ENCODE measurements around the gene TCF3. TPM values are rescaled to one million over a fixed set of nuclear protein-coding genes. Genes with fewer than 3 reads are reported as not detected.

TCF3 gene
- total RNA-seq, 2 experiments from 2014 or later: 124 to 126 TPM

- no peak for TF ChIP-seq CTCF (IDR thresholded peaks at IDR 0.05)
- H3K9me3 Mint-ChIP-seq: no peaks in the 10 kb centered on the region
- peaks cover 22% of the 10 kb centered on the region for H3K36me3 Mint-ChIP-seq (ENCODE audit: low read depth)
- DNase-seq (peak; percentile 87), ATAC-seq (peak; percentile 19)
- intact Hi-C loops (cut with micrococcal nuclease): loop anchor here (5.0 kb wide), 1 partner anchor 44 kb away; the partner anchor contains the start of gene UQCR11
- H3K4me3 Mint-ChIP-seq: peak overlapping the region; percentile 83
- POLR2A ChIA-PET: interaction anchor here (0.7 to 4.0 kb wide), 14 partner anchors 10 to 137 kb away, joined by 3 to 25 read pairs (median 3); partner anchors contain the start of genes MBD3 and UQCR11
- peak overlapping the region; percentile 93 for H3K27ac Mint-ChIP-seq
- CTCF ChIA-PET: interaction anchor here (0.8 to 1.7 kb wide), 6 partner anchors 9 to 214 kb away, joined by 3 to 5 read pairs (median 3); no protein-coding TSS in a partner anchor
- H3K4me1 Mint-ChIP-seq (ENCODE audit: low read depth): peaks cover 24% of the 10 kb centered on the region
- H3K27me3 Mint-ChIP-seq: no peaks in the 10 kb centered on the region
Observed at GRCh38 chr19:1650650-1651567, 1.5 kb downstream of the TCF3 start.

- ATAC-seq: no peak
- peak overlapping the region; percentile 83 for H3K4me3 Mint-ChIP-seq
- peaks cover 24% of the 10 kb centered on the region for H3K4me1 Mint-ChIP-seq (ENCODE audit: low read depth)
- H3K27ac Mint-ChIP-seq: peak overlapping the region; percentile 93
- intact Hi-C loops (cut with micrococcal nuclease): loop anchor here (5.0 kb wide), 1 partner anchor 43 kb away; the partner anchor contains the start of gene UQCR11
- no peaks in the 10 kb centered on the region for H3K27me3 Mint-ChIP-seq
- TF ChIP-seq CTCF (IDR thresholded peaks at IDR 0.05): no peak
- peaks cover 25% of the 10 kb centered on the region for H3K36me3 Mint-ChIP-seq (ENCODE audit: low read depth)
- no peak for DNase-seq
- ChIA-PET POLR2A (interaction anchor here (1.0 to 4.0 kb wide), 6 partner anchors 9 to 138 kb away, joined by 3 to 25 read pairs (median 4); partner anchors contain the start of gene MBD3), CTCF (interaction anchor here (0.7 to 1.7 kb wide), 6 partner anchors 10 to 215 kb away, joined by 3 to 5 read pairs (median 3); no protein-coding TSS in a partner anchor)
- no peaks in the 10 kb centered on the region for H3K9me3 Mint-ChIP-seq
Observed at GRCh38 chr19:1649706-1650649, 2.4 kb downstream of the TCF3 start.

- ATAC-seq (no peak), DNase-seq (peak; percentile 47)
- H3K4me1 Mint-ChIP-seq (ENCODE audit: low read depth): peaks cover 24% of the 10 kb centered on the region
- H3K4me3 Mint-ChIP-seq: no peak overlapping the region
- intact Hi-C loops (cut with micrococcal nuclease): no loop called here
- POLR2A ChIA-PET: interaction anchor here (1.4 to 4.0 kb wide), 2 partner anchors 9 to 58 kb away, joined by 4 to 25 read pairs; partner anchors contain the start of gene MBD3
- peaks cover 25% of the 10 kb centered on the region for H3K36me3 Mint-ChIP-seq (ENCODE audit: low read depth)
- no peaks in the 10 kb centered on the region for H3K27me3 Mint-ChIP-seq
- H3K9me3 Mint-ChIP-seq: no peaks in the 10 kb centered on the region
- H3K27ac Mint-ChIP-seq: no peak overlapping the region
- CTCF ChIA-PET: interaction anchor here (0.7 to 1.5 kb wide), 2 partner anchors 25 to 216 kb away, joined by 3 read pairs; no protein-coding TSS in a partner anchor
- no peak for TF ChIP-seq CTCF (IDR thresholded peaks at IDR 0.05)
Observed at GRCh38 chr19:1648920-1649541, 3.4 kb downstream of the TCF3 start.

- ChIA-PET CTCF (no interaction called here), POLR2A (no interaction called here)
- TF ChIP-seq CTCF (IDR thresholded peaks at IDR 0.05): no peak
- no peak overlapping the region for H3K4me3 Mint-ChIP-seq
- H3K36me3 Mint-ChIP-seq (ENCODE audit: low read depth): peaks cover 25% of the 10 kb centered on the region
- intact Hi-C loops (cut with micrococcal nuclease): no loop called here
- no peak overlapping the region for H3K27ac Mint-ChIP-seq
- ATAC-seq (no peak), DNase-seq (no peak)
- H3K4me1 Mint-ChIP-seq (ENCODE audit: low read depth): peaks cover 24% of the 10 kb centered on the region
- no peaks in the 10 kb centered on the region for H3K9me3 Mint-ChIP-seq
- H3K27me3 Mint-ChIP-seq: no peaks in the 10 kb centered on the region
Observed at GRCh38 chr19:1648459-1648849, 4.0 kb downstream of the TCF3 start.
